ENCODE results near the gene UTP3.
A peak's percentile ranks its signal among the peaks of the same experiment; 100 is the strongest.
"Not testable (repeated sequence)": the region's sequence is repeated elsewhere in the genome, so short reads cannot be mapped to it uniquely, and the experiment has no call there.

Gene UTP3

DNA sequence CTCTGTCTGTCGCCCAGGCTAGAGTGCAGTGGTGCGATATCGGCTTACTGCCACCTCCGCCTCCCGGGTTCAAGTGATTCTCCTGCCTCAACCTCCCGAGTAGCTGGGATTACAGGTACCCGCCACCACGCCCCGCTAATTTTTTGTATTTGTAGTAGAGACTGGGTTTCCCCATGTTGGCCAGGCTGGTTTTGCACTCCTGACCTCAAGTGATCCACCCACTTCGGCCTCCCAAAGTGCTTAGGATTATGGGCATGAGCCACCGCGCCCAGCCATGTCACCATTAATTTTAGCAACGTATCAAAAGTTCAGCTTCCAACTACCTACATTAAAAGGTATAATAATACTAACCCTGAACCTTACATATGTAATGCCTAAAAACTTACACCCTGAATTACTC is 940 bp upstream of the UTP3 start:
- peak; percentile 46 for DNase-seq

DNA sequence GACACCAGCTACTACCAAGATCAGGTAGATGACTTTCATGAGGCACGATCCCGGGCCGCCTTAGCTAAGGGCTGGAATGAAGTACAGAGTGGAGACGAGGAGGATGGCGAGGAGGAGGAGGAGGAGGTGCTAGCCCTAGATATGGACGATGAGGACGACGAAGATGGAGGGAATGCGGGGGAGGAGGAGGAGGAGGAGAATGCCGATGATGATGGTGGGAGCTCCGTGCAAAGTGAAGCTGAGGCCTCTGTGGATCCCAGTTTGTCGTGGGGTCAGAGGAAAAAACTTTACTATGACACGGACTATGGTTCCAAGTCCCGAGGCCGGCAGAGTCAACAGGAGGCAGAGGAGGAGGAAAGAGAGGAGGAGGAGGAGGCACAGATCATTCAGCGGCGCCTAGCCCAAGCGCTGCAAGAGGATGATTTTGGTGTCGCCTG is 481 bp downstream of the UTP3 start:
- peak; percentile 16 for DNase-seq

DNA sequence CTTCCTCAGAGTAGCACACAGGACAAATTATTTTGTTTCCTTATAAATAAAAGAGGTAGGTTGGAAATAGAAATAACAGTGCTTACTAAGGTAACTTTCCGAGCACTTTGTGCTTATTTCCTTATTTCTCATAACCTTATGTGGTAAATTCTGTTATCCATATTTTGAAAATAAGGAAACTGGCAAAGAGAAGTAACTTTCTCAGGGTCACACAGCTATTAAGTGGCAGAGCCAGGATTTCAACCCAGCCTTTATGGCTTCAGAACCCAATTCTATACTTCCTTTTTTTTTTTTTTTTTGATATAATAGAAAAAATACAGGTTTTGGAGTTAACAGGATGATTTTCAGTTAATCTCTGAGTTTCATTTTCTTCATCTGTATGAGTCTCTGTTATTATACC is 3.3 kb downstream of the UTP3 start:
- no peak for DNase-seq

GRCh38 chr4:70694633-70695032 is 6.3 kb downstream of the UTP3 start:
- not testable (repeated sequence) for DNase-seq

DNA sequence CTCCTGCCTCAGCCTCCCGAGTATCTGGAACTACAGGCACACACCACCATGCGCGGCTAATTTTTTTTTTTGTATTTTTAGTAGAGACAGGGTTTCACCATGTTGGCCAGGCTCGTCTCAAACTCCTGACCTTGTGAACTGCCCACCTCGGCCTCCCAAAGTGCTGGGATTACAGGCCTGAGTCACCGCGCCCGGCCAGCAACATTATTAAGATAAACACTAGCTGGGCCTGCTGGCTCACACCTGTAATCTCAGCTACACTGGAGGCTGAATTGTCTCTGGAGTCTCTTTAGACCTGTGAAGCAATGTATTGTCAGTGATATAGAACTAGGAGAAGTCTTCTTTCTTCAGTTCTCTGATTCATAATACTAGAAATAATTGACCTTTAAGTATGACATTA is 10.1 kb downstream of the UTP3 start:
- DNase-seq = not testable (repeated sequence)

GRCh38 chr4:70700712-70701111 is 12.4 kb downstream of the UTP3 start:
- DNase-seq = no peak

DNA sequence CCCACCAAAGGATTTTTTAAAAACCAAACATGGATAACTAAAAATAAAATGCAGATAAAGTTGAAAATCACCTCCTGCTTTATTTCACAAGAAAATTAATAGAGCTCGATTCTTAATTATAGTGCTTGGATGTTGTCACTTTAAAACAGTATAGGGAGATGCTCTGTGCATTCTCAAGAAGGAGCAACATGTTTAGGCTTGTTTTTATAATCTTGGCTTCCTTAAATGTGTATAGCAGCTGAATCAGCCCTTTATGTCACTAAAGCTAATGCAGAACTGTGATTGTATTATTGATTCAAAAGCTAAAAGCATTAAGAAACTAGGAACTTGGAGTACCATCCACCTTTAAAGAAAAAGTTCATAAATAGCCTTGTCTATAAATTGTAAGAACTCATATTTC is 12.9 kb downstream of the UTP3 start:
- no peak for DNase-seq

DNA sequence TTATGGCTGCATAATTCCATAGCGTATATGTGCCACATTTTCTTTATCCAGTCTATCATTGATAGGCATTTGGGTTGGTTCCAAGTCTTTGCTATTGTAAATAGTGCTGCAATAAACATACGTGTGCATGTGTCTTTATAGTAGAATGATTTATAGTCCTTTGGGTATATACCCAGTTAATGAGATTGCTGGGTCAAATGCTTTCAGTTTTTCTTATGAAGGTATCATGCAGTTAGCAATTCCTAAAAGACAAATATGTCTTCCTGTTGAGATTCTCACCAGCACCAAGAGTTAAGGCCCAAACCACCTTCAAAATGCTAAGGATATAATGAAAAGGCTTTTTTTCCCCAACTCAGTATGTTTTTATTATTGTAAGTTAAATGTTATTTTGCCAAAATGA is 14.3 kb downstream of the UTP3 start:
- not testable (repeated sequence) for DNase-seq

DNA sequence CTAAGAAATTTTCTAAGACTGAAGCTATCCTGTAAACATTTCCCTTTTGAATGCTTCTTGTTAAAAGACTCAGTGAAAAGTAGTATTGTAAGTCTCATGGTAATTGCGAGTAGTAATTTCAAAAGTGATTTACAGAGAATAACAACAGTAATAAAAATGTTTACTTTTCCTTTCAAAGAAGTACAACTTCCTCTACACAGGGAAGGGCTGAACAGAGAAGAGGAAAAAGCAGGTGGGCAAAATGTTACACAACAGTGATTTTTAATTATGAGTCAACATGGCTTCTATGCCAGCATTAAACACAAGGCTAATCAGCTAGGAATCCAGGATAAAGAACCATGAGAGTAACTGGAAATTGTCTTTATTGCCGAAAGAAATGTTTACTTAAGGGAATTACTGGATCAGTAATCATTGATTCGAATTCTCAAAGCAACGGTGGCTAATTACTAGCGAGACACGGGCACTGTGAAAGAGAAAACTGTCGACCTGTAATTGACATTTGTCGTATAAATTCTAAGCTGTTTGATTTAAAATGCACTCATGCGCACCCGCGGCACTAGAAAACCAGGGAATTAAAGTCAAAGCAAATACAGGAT is 15.4 kb downstream of the UTP3 start:
- DNase-seq = no peak

GRCh38 chr4:70704215-70704930 is 16.0 kb downstream of the UTP3 start:
- DNase-seq = peak; percentile 68

DNA sequence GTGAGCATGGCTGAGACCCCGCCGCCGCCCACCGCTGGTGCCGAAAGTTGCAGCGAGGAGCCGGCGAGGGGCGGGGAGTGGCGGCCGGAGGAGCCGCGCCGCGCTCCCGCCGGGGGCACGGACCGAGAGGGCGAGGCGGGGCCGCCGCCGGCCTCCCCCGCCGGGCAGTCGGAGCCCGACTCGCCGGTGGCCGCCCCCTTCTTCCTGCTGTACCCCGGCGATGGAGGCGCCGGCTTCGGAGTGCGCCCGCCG is 16.5 kb downstream of the UTP3 start:
- no peak for DNase-seq

DNA sequence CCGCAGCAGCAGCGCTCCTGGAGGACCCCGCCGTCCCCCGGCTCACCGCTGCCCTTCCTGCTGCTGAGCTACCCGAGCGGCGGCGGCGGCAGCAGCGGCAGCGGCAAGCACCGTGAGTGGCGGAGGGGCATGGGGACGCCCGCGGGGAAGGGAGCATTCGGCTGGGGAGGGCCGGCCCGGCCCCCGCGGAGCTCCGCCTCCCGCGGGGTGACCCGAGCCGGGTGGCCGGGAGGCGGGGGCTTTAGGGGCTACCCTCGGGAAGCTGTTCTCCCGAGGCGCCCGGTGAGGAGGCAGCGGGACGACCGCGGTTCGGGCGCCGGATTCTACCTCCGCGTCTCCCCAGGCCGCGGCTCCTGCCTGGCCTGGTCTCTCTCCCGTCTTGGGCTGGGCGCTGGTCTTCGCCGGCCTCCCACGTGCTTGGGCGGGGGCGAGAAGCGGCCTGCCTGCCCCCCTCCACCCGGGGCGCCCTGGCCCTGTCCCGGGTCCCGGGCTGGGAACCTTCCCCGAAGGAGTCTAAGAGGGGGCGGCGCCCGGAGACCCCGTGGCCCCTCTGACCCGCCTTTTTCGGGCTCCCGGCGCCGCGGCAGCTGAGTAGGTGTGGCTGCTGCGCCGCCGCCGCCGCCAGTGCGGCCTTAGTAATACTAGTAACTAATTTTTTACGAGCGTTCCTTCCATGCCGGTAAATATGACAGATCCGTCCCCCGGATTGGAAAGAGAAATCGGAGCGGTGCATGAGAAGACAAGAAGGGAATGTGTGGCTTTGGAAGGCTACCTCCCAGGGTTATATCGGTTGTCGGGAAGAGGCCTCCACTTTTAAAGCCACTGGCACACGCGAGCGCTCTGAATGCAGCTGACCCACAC is 17.1 kb downstream of the UTP3 start:
- peak; percentile 79 for DNase-seq

GRCh38 chr4:70706044-70706461 is 17.7 kb downstream of the UTP3 start:
- DNase-seq = no peak

DNA sequence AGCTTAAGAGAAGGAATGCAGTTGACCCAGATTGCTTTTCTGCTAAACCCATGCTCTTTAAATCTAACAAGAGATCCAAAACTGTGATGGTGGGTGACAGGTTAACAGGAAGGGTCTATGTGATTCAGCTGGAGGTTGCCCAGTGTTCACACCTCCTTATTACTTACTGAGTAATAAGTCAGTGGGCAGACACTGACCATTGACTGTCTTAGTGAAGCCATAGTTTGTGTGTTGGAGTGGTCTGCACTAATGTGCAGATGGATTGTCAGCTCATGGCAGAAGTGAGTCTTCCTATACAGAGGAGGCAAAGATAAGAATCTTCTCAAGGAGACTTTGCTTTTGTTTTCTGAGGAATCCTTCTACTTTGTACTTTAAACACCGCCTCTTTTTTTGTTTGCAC is 18.2 kb downstream of the UTP3 start:
- no peak for DNase-seq

GRCh38 chr4:70709611-70710205 is 21.4 kb downstream of the UTP3 start:
- no peak for DNase-seq

- no peak for DNase-seq
Observed at GRCh38 chr4:70711599-70711998, 23.3 kb downstream of the UTP3 start.

- no peak for DNase-seq
Observed at GRCh38 chr4:70712150-70712549, 23.8 kb downstream of the UTP3 start.

DNA sequence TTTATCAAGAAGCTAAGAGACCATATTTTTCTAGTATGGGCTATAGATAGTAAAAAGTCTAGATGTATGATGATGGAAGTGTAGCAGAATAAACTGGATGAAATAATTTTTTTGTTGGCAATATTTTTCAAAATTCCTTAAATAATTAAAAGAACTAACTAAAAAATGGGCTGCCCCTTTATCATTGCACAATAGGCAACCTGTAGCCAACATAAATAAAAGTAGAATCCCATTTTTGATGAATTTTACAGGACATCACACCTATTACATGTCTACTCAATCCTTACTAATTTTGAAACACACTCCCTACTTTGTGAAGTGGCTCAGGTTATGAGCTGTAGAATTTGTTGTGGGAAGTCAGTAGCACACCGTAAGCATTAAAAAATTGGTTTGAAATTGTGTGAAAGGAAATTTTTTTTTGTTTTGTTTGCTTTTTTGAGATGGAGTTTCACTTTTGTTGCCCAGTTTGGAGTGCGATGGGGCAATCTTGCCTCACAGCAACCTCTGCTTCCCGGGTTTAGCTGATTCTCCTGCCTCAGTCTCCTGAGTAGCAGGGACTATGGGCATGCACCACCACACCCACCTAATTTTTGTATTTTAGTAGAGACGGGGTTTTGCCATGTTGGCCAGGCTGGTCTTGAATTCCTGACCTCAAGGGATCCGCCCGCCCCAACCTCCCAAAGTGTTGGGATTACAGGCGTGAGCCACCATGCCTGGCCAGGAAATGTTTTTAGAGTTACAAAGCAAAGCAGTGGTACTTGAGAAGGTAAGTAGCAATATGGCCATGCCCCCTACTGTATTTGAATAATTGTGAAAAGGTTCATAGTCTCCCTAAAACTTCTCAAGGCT is 24.5 kb downstream of the UTP3 start:
- DNase-seq = no peak

GRCh38 chr4:70713453-70714078 is 25.2 kb downstream of the UTP3 start:
- DNase-seq = no peak

DNA sequence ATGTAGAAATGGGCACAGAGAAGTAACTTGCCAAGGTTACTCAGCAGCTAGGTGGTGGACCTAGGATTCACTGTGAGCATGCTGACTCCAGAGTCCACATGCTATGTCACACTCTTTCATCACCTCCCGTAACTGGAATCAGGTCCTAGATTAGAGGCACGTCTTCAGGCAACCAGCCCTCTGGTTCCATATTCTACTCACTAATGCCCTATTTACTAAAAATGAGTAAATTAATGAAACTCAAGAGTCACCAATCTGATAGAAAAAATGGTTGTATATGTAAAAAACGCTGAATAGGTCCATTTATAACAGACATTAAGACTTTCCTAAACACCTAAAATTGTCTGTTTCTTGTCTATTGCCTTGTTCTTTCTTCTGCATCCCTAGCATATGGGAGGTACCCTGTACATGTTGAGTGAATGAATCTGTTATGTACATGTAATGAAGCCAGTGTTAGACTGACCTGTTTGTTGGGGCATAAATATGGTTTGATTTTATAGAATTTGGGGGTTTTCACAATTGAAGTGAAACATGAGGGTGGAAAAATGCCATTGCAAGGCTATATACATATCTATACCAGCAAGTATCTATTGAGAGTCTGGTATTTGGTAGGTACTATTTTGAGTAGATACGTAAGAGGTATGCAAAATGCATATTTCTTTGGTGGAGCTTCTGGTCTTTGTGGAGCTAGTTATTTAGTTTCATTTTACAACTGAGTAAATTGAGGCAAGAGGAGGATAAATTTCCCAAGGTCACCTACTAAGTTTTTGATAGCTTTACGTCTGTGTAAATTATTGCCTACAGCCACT is 26.0 kb downstream of the UTP3 start:
- no peak for DNase-seq

DNA sequence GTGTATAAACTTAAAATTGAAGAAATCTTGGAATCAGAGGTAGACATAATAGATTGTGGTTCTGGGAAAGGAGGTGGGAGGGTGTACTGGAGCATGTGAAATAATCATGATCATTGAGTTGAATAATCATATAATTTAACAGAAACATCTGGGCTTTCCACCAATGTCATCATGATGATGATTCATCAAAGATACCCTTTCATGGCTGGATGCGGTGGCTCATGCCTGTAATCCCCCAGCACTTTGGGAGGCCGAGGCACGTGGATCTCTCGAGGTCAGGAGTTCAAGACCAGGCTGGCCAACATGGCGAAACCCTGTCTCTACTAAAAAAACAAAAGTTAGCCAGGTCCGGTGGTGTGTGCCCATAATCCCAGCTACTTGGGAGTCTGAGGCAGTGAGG is 26.8 kb downstream of the UTP3 start:
- no peak for DNase-seq

Data from CD4-positive, alpha-beta T cell treated with Interleukin-17A for 1 hour (primary cell).